HG02571 (cell line): ENCODE measurements around the gene NUDT22.

Experiments used
- ATAC-seq: cut with Tn5 transposase; IDR thresholded peaks from one replicate; pipeline ENCODE4 v1.9.1; 2021; ENCODE audit warnings: mild to moderate bottlenecking, moderate library complexity; ENCODE audit not compliant: unreplicated experiment

The NUDT22 gene

DNA sequence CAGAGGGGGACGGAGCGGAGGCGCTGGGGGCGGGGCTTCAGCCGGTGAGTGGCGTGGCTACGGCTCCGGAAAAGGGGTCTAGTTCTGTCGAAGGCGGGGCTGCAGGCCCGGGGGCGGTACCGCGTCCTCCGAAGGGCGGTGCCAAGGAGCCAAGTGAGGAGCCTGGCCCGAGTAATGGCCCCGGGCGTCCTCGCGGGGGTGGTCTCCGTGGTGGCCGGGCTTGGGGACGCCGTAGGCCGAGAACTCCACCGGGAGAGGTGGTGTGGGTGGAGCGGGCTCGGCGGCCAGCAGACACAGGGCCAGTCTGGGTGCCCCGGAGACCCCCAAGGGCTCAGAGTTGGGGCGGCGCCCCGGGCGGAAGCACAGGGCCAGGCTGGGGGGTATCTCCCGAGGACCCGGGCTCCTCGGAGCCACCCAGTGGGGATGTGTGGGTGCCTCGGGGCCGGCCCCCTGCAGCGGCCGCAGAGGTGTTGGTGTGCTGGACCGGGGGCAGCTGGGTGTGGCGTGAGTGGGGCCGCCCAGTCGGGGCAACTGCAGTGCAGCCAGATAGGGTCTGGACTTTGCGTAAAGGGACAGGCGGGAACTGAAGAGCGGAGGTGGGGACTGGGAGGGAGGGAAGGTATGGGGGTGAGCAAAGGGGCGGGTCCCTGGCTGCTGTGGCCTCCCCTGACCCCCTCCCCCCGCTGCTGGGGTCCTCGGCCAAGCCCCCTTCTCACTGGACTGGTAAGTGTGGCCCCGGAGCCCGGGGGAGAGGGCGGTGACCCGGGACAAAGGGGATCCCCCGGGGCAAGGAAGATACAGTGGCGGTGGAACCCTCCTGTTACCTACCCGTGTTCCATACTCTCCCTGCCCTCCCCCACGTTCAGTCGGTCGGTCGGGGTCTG lies 15.7 kb downstream of the NUDT22 start:
- ATAC-seq = peak; percentile 47

- no peak for ATAC-seq
Measured at GRCh38 chr11:64243236-64243854, 17.3 kb downstream of the NUDT22 start.

- ATAC-seq = no peak
Measured at GRCh38 chr11:64244107-64244506, 18.0 kb downstream of the NUDT22 start.

GRCh38 chr11:64244966-64245365 lies 18.9 kb downstream of the NUDT22 start:
- ATAC-seq = no peak

- no peak for ATAC-seq
Measured at GRCh38 chr11:64245401-64245796, 19.3 kb downstream of the NUDT22 start.

DNA sequence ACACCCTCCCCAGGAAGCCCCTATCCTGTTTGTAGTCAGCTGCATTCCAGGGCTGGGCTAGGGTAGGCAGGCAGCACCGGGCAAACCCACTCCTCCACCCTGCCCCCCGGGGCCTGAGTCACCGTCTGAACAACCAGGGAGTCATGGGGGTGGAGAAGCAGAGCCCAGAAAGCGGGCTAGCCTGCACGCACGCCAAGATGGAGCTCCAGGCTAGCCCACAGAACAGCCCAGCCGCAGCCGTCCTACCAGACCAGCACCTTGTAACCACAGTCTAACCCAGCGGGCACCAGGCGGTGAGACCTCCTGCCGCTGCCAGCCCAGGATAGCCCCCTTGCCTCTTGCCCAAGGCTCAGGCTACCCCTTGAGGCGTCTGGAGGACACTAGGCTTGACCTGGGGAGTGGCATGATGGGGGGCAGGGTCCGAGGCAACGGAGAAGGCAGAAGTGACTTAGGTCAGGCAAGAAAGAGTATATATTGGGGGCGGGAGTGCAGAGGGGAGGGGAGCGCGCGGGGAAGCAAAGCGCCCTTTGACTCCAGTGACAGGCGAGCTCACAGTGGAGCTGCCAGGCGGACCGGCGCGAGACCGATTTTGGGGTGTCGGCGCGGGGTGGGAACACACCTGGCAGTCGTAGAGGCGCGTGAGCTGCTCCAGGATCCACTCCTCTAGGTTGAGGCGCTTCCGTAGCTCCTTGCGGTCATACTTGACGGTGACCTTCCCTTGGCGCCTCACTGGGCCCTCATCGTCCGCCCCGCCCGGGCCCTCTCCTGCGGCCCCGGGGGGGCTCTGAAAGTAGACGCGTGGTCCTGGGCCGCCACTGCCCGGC lies 19.9 kb downstream of the NUDT22 start:
- ATAC-seq = no peak

DNA sequence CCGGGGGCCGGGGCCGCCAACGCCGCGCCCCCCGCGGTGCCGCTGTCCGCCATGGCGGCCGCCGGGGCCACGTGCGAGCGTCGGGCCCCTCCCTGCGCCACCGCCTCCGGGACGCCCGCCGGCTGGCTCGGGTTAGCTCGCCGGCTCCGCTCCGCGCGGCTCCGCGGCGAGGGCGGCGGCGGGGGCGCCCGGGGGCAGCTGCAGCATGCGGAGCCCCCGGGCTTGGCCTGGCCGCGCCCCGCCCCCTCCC lies 20.5 kb downstream of the NUDT22 start:
- peak; percentile 7 for ATAC-seq

- peak; percentile 32 for ATAC-seq
Measured at GRCh38 chr11:64246871-64247728, 21.0 kb downstream of the NUDT22 start, which contains the start of gene PPP1R14B. Gene PPP1R14B (minus strand): TSS chr11:64246943. CDS start chr11:64246673, 270 bp downstream.

GRCh38 chr11:64247729-64248531 lies 21.9 kb downstream of the NUDT22 start:
- ATAC-seq = no peak

DNA sequence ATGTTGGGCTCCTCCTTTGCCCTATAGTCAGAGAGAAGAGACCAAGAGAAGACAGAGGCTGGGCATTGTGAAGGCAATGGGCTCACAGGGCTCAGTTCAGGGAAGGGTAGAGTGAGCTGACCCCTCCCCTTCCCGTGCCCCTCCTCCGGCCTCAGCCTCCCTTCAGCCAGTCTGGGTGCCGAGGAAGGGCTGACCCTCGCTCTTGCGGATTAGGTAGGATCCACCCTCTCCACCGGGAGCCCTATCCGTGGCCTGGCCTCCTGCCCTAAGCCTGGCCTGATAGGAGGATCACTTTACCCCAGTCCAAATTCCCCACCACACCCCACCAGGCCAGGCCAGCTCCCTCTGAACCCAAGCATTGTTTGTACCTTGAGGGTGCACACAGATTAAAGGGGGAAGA lies 22.5 kb downstream of the NUDT22 start:
- no peak for ATAC-seq

GRCh38 chr11:64249038-64249437 lies 23.0 kb downstream of the NUDT22 start:
- no peak for ATAC-seq

- ATAC-seq = no peak
Measured at GRCh38 chr11:64249563-64250414, 23.7 kb downstream of the NUDT22 start.

DNA sequence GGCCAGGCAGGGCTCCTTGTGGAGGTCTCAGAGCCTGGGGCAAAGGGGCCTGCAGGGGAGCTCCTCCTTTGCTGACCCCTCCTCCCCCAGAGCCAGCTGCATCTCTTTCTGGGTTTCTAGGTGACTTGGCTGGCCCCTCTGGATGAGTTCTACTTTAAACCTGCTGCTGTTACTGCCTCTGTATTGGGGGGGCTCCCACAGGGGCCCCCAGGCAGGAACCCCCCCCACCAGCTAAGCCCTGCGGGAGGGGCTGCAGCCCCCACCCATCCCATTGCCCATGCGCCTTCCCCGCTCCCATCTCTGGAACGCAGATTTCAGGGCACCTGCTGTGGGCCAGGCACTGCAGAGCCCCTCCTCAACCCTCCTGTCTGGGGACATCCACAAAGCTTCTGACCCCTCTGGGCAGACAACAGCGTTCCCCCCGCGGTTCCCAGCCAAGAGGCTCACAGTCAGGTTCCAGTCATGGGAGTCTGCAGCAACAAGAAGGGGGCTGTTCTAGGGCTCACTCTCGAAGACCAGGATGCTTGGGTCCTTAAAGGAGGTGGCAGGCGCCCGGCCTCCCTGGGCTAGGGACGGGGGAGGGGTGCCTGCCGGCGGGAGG lies 24.4 kb downstream of the NUDT22 start:
- no peak for ATAC-seq

GRCh38 chr11:64251016-64251752 lies 25.1 kb downstream of the NUDT22 start, which contains the start of gene PLCB3:
Gene PLCB3 (plus strand): TSS chr11:64251530. CDS start chr11:64251650, 120 bp downstream.
- ATAC-seq = no peak

DNA sequence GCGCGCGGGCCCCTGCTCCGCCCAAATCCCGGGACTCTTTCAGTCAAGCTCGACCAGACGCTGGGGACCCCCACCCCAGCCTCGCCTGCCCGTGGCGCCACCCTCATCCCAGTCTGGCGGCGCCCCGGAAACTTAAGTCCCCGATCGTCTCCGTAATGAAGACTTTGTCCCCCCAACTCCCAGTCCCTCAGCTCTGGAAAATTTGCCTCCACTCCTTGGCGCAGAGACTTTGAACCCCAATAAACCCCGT lies 25.6 kb downstream of the NUDT22 start:
- no peak for ATAC-seq

- ATAC-seq = no peak
Measured at GRCh38 chr11:64252003-64252872, 26.2 kb downstream of the NUDT22 start.

GRCh38 chr11:64253043-64253442 lies 27.0 kb downstream of the NUDT22 start:
- no peak for ATAC-seq
